PC-9 (cell line): ENCODE results near the gene DOCK3. TPM values are rescaled to one million over a fixed set of nuclear protein-coding genes. Genes with fewer than 3 reads are reported as not detected.
"Not testable (repeated sequence)": the region's sequence is repeated elsewhere in the genome, so short reads cannot be mapped to it uniquely, and the experiment has no call there.

ENCODE experiments used
- BruUV-seq: library from RNA; stranded (reverse); fragments of 400-500 nt; replicated peaks from 2 replicates; lab custom pipeline; 2021; lab: Mats Ljungman, UMichigan
- CTCF ChIA-PET: fragments of 300-600 bp; sonication (Branson Sonifier 250); formaldehyde crosslinking; loops from one replicate; lab custom pipeline; 2022; ENCODE audit warnings: antibody characterized with exemption; lab: Charles Lee
- POLR2A ChIA-PET: fragments of 300-600 bp; sonication (Branson Sonifier 250); formaldehyde crosslinking; loops from one replicate; lab custom pipeline; 2022; ENCODE audit warnings: antibody characterized with exemption; ENCODE audit not compliant: unreplicated experiment; lab: Charles Lee
- DNase-seq, 2 experiments: peaks; one replicate each; pipeline versions ENCODE4 v3.0.0 to v3.0.0-alpha.2; 2015 to 2022; ENCODE audit warnings: mixed read lengths in 1 of 2
- H2AFZ ChIP-seq: fragments of 200-600 bp; sonication (generic); 2 replicates; pipeline ENCODE4 v1.8.1; 2017; ENCODE audit warnings: antibody characterized with exemption
- H3F3A ChIP-seq: fragments of 200-600 bp; sonication (generic); 2 replicates; pipeline ENCODE4 v1.8.1; 2017; ENCODE audit warnings: antibody characterized with exemption, mild to moderate bottlenecking, low read depth; ENCODE audit not compliant: insufficient read depth
- H3K27ac ChIP-seq: fragments of 200-600 bp; sonication (generic); 2 replicates; pipeline ENCODE4 v1.6.1; 2016; ENCODE audit warnings: mixed run types
- H3K27me3 ChIP-seq: fragments of 200-600 bp; sonication (generic); 2 replicates; pipeline ENCODE4 v1.6.1; 2016; ENCODE audit warnings: low read depth, mixed run types; ENCODE audit not compliant: insufficient read depth
- H3K36me3 ChIP-seq: fragments of 200-600 bp; sonication (generic); 2 replicates; pipeline ENCODE4 v1.6.1; 2016; ENCODE audit warnings: low read depth, mixed run types
- H3K4me1 ChIP-seq: fragments of 200-600 bp; sonication (generic); replicated peaks from 2 replicates; pipeline ENCODE4 v1.6.1; 2016; ENCODE audit warnings: mixed run types; ENCODE audit not compliant: insufficient read depth
- H3K4me2 ChIP-seq: fragments of 200-600 bp; sonication (generic); 2 replicates; pipeline ENCODE4 v1.6.1; 2017; ENCODE audit warnings: mixed run types
- H3K4me3 ChIP-seq: fragments of 200-600 bp; sonication (generic); 2 replicates; pipeline ENCODE4 v1.6.1; 2016; ENCODE audit warnings: mixed run types
- H3K79me2 ChIP-seq: fragments of 200-600 bp; sonication (generic); 2 replicates; pipeline ENCODE4 v1.6.1; 2017; ENCODE audit warnings: low read depth, mixed run types
- H3K9me2 ChIP-seq: fragments of 200-600 bp; sonication (generic); 2 replicates; pipeline ENCODE4 v1.8.1; 2017; ENCODE audit warnings: mild to moderate bottlenecking; ENCODE audit not compliant: insufficient read depth
- H3K9me3 ChIP-seq: fragments of 200-600 bp; sonication (generic); 2 replicates; pipeline ENCODE4 v1.8.1; 2016; ENCODE audit warnings: low read depth; ENCODE audit not compliant: insufficient read depth
- H4K20me1 ChIP-seq: fragments of 200-600 bp; sonication (generic); 2 replicates; pipeline ENCODE4 v1.8.1; 2017; ENCODE audit not compliant: insufficient read depth
- EZH2 ChIP-seq: fragments of 200-600 bp; sonication (generic); IDR thresholded peaks from 2 replicates; pipeline ENCODE4 v1.8.0; 2017; ENCODE audit warnings: antibody characterized with exemption, low read depth
- intact Hi-C: fragments of 100-400 bp; cut with micrococcal nuclease; formaldehyde crosslinking; loops from one replicate; pipeline ENCODE4 v1.10.0; 2022; ENCODE audit not compliant: unreplicated experiment
- total RNA-seq: library from RNA; stranded (reverse); gene quantifications from 2 replicates; pipeline ENCODE4 v1.2.3, GENCODE V29; 2021
- TF ChIP-seq, protein P1 (sequence below): fragments of 200-600 bp; sonication (generic); conservative IDR thresholded peaks from 2 replicates; pipeline ENCODE4 v1.6.1; 2017; ENCODE audit warnings: mixed run types, antibody characterized with exemption, mild to moderate bottlenecking, moderate library complexity

Gene DOCK3
- total RNA-seq, 1 experiment from 2014 or later: 16.9 TPM

GRCh38 chr3:50830451-50830850 is 155.7 kb downstream of the DOCK3 start:
- intact Hi-C loops: no loop called here
- no TSS peak for BruUV-seq
- Histone ChIP-seq H3K79me2 (no peaks in the 10 kb centered on the region), H3K36me3 (no peaks in the 10 kb centered on the region), H3K9me2 (no peaks in the 10 kb centered on the region), H3K4me2 (no peak overlapping the region), H3K4me1 (peaks cover 16% of the 10 kb centered on the region), H2AFZ (no peak overlapping the region), H3K27ac (no peak overlapping the region), H3K9me3 (no peaks in the 10 kb centered on the region; the same call in 1 of the 2 replicates), H3K27me3 (no peaks in the 10 kb centered on the region), H3F3A (no peaks in the 10 kb centered on the region), H4K20me1 (no peaks in the 10 kb centered on the region), H3K4me3 (no peak overlapping the region)
- TF ChIP-seq EZH2: no peak
- TF ChIP-seq, protein P1, sequence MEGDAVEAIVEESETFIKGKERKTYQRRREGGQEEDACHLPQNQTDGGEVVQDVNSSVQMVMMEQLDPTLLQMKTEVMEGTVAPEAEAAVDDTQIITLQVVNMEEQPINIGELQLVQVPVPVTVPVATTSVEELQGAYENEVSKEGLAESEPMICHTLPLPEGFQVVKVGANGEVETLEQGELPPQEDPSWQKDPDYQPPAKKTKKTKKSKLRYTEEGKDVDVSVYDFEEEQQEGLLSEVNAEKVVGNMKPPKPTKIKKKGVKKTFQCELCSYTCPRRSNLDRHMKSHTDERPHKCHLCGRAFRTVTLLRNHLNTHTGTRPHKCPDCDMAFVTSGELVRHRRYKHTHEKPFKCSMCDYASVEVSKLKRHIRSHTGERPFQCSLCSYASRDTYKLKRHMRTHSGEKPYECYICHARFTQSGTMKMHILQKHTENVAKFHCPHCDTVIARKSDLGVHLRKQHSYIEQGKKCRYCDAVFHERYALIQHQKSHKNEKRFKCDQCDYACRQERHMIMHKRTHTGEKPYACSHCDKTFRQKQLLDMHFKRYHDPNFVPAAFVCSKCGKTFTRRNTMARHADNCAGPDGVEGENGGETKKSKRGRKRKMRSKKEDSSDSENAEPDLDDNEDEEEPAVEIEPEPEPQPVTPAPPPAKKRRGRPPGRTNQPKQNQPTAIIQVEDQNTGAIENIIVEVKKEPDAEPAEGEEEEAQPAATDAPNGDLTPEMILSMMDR: no peak
- CTCF ChIA-PET: no interaction called here
- POLR2A ChIA-PET: no interaction called here
- DNase-seq: no peak

GRCh38 chr3:50831009-50831408 is 156.3 kb downstream of the DOCK3 start:
- H3K36me3 ChIP-seq, H3K4me2 ChIP-seq, DNase-seq, H4K20me1 ChIP-seq, POLR2A ChIA-PET, H3K4me3 ChIP-seq, H3K79me2 ChIP-seq, intact Hi-C loops, BruUV-seq, H3F3A ChIP-seq, H3K27me3 ChIP-seq, H3K9me2 ChIP-seq, H3K9me3 ChIP-seq, H2AFZ ChIP-seq, CTCF ChIA-PET, H3K27ac ChIP-seq: not testable (repeated sequence)
- peaks cover 11% of the 10 kb centered on the region for H3K4me1 ChIP-seq

DNA sequence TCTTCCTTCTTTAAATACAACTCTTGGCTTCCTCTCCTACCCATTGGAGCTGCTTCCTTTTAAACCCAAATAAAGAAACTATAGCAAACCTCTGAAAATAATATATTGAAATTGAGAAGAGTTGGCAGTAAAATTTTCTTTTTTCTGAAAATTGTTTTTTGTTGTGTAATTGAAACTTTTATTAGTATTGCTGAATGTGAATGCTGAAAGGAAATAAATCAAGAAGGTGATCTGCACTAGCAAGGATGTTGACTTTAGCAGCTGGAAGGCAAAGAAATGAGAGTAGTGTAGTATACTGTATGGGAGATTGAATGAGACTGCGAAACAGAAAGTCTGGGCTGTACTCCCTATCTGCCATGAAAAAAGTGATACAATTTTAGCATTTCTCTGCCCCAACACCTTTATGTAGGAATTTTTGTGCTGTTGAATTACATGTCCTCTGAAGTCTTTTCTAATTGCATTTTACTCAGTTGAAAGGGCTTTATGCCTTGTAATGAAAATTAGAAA is 166.3 kb downstream of the DOCK3 start:
- TF ChIP-seq, protein P1: no peak
- TF ChIP-seq EZH2: no peak
- Histone ChIP-seq H3K27me3 (no peaks in the 10 kb centered on the region), H3K79me2 (no peaks in the 10 kb centered on the region), H3K36me3 (no peaks in the 10 kb centered on the region), H3F3A (no peaks in the 10 kb centered on the region), H3K4me1 (no peaks in the 10 kb centered on the region), H3K27ac (no peak overlapping the region), H4K20me1 (no peaks in the 10 kb centered on the region), H3K9me2 (no peaks in the 10 kb centered on the region), H3K4me3 (no peak overlapping the region), H3K4me2 (no peak overlapping the region), H2AFZ (no peak overlapping the region), H3K9me3 (no peaks in the 10 kb centered on the region)
- no peak for DNase-seq
- POLR2A ChIA-PET: no interaction called here
- intact Hi-C loops: no loop called here
- CTCF ChIA-PET: no interaction called here
- no TSS peak for BruUV-seq

- no peaks in the 10 kb centered on the region for H3F3A ChIP-seq
- CTCF ChIA-PET: no interaction called here
- POLR2A ChIA-PET: no interaction called here
These were observed 173.6 kb downstream of the DOCK3 start for GRCh38 chr3:50848308-50848707.

More at GRCh38 chr3:50848308-50848707, 173.6 kb downstream of the DOCK3 start:
- H2AFZ ChIP-seq: no peak overlapping the region
- no peaks in the 10 kb centered on the region for H3K4me1 ChIP-seq
- no peak overlapping the region for H3K4me2 ChIP-seq
- no peak for DNase-seq
- 0 out of 2 replicates have a peak, but pooled peaks cover 5% of the 10 kb centered on the region for H3K9me2 ChIP-seq
- intact Hi-C loops: no loop called here
- no peak for TF ChIP-seq EZH2
- TF ChIP-seq, protein P1: no peak
- H3K36me3 ChIP-seq: no peaks in the 10 kb centered on the region
- H3K27ac ChIP-seq: no peak overlapping the region
- BruUV-seq: no TSS peak
- no peaks in the 10 kb centered on the region for H3K27me3 ChIP-seq
- H4K20me1 ChIP-seq: no peaks in the 10 kb centered on the region
- no peaks in the 10 kb centered on the region for H3K9me3 ChIP-seq
- H3K79me2 ChIP-seq: no peaks in the 10 kb centered on the region
- H3K4me3 ChIP-seq: no peak overlapping the region
